HG03108 (cell line): ENCODE results near the gene RBMS3.
"Not testable (repeated sequence)": the region's sequence is repeated elsewhere in the genome, so short reads cannot be mapped to it uniquely, and the experiment has no call there.

Source experiments
- ATAC-seq: cut with Tn5 transposase; IDR thresholded peaks from one replicate; pipeline ENCODE4 v1.9.1; 2021; ENCODE audit warnings: moderate library complexity; ENCODE audit not compliant: unreplicated experiment

The RBMS3 gene

GRCh38 chr3:29649815-29650547 lies 369.1 kb downstream of the RBMS3 start:
- ATAC-seq = no peak

- ATAC-seq = no peak
Measured at GRCh38 chr3:29653680-29654079, 372.8 kb downstream of the RBMS3 start.

DNA sequence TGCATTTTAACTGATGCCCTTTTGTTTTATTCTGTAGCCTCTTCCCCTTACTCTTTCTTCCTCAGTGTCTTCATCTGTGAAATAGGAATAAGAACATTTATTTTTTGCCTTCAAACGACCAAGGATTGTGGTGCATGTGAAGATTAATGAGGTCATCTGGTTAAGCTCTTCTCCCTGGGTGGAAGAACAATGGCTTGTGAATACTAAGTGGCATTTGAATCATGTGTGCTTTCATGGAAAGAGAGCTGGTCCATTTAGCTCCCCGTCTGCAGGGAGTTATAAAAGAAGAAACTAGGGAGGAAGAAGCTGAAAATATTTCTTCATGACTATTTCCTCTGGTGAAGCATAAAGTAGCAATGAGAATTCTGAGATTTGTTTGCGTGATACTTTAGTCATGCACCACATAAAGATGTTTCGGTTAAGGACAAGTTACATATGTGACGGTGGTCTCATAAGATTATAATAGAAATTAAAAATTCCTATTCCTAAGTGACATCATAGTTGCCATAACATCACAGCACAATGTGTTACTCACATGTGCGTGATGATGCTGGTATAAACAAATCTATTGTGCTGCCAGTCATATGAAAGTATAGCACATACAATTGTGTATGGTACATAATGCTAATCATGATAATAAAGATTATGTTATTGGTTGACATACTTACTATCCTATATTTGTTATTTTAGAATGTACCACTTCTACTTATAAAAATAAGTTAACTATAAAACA lies 374.3 kb downstream of the RBMS3 start:
- no peak for ATAC-seq

DNA sequence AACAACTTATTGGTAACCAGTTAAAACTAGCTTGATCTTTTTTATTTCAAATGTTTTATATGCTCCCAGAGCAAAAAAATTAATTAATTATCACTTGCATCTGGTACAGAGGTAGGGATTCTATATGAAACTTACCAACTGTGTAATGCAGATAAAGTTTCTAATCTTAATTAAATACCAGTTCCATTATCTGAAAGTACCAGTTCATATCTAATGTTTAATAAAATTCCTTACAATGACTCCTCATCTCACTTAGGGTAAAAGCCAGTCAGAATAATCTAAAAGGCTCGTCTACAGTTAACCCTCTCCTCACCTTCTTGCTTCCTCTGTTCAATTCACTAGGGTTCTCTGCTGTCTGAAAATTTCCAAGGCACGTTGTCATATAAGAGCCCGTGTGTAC lies 384.8 kb downstream of the RBMS3 start:
- no peak for ATAC-seq

DNA sequence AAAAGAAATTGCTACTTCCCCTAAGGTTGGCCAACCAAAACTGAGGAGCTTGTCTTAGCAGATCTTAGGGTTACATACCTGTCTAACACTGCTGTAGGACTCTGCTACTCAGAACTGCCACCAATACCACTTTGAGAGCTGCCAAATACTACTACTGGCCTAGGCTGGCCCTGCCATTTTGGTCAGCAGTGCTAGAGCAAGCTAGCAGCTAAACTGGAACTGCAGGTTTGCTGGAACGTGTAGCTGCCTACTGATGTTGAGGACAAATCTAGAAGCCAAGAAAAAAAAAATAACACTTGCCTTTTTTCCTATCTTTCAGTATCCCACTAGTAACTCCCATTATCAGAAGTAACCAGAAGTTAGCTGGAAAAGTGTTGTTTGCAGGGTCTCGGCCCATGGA lies 387.4 kb downstream of the RBMS3 start:
- ATAC-seq = no peak

DNA sequence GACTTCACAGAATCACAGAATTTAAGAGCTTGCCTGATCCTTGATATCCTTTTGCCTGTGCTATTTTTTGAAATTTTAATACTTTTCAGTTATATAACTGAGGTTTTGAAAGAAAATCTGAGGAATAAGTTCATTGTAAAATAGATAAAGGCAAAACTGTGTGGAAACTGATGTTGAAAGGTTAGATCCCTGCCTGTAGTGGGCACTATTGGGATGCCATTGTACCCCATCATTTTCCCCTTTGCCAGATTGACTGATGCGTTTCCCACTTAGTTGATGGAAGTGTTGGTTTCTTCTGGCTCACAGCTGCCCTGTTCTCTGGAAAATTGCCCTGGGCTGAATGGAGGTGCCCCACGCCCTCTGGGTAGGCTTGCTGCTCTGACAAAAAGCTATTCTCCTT lies 387.9 kb downstream of the RBMS3 start:
- ATAC-seq = no peak

DNA sequence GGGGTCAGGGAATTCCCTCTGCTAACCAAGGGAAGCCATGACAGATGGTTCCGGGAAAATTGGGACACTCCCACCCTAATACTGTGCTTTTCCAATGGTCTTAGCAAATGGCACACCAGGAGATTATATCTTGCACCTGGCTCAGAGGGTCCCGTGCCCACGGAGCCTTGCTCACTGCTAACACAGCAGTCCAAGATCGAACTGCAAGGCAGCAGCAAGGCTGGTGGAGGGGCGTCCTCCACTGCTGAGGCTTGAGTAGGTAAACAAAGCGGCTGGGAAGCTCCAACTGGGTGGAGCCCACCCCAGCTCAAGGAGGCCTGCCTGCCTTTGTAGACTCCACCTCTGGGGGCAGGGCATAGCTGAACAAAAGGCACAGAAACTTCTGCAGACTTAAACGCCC lies 389.6 kb downstream of the RBMS3 start:
- ATAC-seq = not testable (repeated sequence)

DNA sequence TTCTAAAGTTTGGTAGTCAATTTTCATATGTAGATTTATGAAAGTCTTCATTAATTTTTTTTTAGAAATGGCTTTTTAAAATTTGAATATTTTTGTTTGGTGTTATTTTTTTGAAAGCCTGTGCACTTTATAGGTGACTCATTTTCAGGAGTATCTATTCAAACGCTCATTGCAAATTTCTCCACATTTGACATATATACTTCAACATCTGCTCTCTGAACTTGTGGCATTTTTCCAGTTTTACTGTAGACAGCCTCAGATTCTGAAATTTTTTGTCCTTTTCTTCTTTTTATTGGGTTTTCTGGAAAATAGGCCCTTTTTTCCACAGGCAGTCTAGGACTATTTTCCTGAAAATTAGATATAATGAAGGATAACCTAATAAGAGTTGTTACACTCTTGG lies 396.6 kb downstream of the RBMS3 start:
- ATAC-seq = no peak

DNA sequence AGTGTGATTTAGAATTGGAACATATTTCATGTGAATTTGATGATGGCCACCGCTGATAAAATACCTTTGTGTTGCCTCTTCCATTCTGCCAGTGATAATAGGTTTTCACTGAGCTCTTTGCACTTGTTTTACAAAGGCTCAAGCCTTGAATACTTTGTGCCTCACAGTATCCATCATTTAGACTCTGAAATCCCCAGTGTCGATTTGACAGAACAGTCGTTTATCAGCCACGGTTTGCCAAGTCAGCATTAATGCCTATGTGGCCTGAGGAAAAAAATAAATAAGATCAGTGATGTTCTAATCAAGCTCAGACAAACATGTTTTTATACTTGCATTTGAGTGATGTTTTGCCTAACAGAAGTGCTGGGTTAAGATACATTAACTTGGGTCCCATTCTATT lies 399.1 kb downstream of the RBMS3 start:
- ATAC-seq = no peak

DNA sequence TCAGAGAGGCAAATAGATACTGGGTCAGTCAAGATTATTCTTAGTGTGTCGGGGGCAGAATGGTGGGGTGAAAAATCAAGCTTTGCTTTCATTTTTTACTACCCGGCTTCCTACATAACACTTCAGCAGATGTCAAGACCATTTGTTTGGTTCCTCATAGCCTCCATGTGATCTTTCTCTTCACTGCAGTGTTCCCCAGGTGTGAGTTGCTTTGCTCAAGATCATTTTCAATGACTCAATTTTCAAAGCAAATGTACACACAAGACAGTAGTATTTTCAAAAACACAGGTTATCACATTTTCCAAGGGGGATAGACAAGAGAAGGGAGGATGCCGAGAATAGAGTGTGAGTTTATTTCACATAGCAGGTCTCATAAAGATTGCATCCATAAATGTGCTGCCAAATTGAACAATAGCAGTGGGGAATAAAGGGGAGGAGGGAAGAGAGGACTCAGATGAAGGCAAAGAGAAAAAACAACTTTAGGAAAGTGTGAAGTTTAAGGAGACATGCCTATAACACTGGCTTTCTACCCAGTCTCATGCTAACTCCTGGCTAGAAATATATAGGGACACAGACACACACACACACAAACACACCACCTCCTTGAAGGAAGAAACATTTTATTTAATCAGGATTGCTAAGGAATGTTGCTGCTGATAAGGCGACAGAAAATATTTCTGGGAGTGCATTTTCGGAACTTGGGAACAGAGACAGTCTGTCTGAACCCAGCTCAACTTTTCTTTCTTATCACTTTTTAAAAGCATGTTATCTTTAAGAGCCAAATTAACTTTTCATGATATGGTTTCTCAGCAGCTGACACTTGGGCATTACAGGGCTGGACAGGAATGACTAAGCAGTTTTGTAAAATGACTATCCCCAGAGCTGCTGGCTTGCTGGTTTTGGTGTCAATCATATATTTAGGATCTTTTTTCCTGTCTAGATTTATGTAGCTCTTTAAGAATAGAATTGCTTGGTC lies 402.4 kb downstream of the RBMS3 start:
- ATAC-seq = peak; percentile 44

DNA sequence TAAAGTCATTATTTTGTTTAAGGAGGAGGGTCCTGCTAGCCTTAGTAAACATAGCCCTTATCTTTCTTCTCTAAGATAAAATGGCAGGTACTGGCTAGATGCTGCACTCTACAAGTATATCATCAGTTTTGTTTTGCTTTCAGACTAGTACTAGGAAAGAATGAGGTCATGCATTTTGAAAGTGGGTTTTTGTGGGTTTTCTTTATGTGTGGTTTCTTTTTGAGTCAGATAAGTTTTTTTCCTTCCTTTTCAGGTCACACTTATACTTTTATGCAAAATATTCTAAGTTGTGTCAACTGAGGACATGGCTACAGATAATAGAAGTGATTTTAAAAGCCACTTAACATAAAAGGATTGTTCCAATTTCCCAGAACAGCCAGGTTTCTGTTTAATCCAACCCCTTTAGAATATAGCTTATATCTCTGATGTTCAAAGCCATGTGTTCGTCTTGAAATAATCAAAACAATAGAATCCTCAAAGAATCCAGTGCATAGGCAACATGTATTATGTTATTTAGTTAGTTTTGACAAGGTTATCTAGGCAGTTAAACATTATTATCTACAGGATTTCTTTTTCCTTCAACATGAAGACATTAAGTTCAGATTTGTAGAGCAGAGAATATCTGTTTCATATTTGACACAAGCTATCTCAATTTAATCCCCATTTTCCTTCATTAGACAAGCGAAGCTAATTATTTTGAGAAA lies 406.2 kb downstream of the RBMS3 start:
- peak; percentile 97 for ATAC-seq

- no peak for ATAC-seq
Measured at GRCh38 chr3:29690686-29691353, 409.9 kb downstream of the RBMS3 start.

DNA sequence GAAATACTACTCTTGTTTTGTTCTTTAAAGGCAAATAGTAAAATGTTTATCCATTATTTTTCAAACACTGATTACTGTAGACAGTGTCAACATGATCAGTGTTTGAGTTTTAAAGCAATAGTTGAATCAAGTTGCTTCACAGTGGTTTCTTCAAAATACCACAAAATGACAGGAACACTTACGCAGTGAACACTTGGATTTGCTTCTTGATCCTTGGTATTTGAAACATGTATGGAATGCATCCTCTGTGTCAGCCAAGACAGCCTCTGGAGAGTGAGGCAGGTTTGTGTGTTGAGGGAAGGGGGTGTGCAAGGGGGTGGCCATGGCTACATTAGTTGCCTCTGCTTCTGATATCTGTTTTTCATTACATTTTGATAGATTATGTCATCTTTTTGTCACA lies 413.0 kb downstream of the RBMS3 start:
- ATAC-seq = no peak

DNA sequence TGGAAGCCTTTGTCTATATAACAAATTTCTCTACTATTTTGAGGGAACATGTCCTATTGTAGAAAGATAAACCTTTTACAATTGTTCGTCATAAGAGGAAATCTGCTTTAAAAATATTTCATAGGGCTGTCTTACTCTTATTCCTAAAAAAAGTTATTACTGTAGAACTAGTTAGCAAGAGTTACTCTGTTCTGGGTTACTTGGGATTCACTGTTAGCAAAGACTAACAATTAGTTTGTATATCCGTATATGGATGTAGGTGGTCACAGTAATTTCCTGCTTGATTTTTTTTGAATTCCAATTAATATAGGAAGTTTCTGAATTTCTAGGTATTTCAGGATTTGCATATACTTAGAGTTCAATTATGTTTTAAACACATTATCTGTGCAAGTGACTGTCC lies 413.5 kb downstream of the RBMS3 start:
- no peak for ATAC-seq

- no peak for ATAC-seq
Measured at GRCh38 chr3:29694783-29695182, 413.9 kb downstream of the RBMS3 start.

DNA sequence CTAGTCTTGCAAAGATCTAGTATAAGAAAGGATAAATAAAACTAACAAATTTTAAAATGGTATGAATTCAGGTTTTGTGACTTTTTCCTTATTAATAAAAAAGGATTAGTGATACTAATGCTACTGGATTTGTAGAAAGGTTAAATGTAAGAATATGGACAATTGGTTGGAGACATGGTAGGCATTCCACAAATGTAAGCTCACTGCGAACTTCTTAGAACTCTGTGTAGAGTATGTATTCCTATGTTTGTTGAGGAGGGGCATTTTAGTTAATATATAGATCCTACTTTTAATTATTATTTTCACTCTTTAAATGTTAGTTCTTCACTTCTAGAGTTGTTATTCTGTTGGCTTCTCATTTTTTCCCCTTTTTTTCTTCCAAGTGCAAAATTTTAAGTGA lies 414.3 kb downstream of the RBMS3 start:
- ATAC-seq = no peak

GRCh38 chr3:29695643-29696198 lies 414.9 kb downstream of the RBMS3 start:
- no peak for ATAC-seq

DNA sequence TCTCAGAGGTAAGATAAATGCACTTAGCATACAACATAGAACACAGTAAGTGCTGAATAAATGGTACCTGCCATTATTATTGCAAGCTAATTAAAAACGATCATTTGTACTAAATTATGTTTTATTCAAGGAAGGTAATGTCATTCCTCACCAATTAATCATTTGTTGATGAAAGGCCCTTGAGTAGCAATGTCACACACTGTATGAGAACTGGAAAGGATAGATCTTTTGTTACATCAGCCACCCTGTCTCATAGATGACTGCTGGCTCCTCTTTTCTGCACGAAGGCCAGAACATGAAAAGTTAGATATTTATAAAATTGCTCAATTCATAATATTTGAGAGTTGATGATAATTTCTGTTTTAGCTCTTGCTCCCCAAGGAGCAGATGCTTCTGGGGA lies 415.4 kb downstream of the RBMS3 start:
- ATAC-seq = no peak

DNA sequence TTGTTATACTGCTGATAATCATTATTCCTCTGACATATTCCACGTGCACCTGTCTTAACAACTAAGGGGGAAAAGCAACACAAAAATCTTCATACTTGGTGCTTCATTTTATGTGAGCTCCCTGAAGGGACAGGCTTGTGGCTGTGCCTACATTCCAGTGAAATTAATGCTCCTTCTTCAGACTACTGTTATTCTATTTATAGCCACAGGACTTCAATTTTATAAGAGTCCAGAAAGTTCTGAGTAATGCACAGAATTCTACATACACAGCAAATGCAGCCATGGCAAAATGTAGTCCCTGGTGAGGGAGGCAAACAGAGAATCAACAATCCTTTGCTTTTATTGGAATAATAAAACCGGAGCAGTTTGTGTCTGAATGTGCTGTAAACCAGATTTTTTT lies 417.1 kb downstream of the RBMS3 start:
- ATAC-seq = no peak

DNA sequence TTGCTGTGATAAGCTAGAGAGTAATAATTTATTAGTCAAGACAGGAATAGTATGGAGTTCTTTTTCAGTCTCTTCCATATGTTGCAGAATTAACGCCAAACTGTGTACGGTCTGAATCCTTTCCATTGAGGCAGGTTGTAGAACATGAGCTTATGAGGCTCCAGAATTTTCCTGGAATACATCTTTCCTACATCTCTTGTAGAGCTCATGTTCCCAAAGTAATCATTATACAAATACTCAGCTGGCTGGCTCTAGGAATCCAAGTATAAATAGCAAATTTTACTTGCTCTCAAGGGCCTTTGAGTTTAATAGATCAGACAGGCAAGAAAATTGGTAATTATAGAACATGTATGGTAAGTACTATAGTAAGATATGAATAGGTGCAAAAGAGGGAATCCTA lies 419.4 kb downstream of the RBMS3 start:
- no peak for ATAC-seq
